NCI-H2107 treated with DMSO at 0.1 percent for 48 hours (cell line): ENCODE results near the gene SHH.

Experiments
- DNase-seq: peaks from one replicate; lab custom pipeline; 2025; ENCODE audit not compliant: unreplicated experiment; lab: John Stamatoyannopoulos, UW

SHH gene

GRCh38 chr7:155766966-155767916 lies 45.0 kb downstream of the SHH start:
- no peak for DNase-seq

- DNase-seq: no peak
Measured at GRCh38 chr7:155766386-155766785, 45.9 kb downstream of the SHH start.

- DNase-seq: no peak
Measured at GRCh38 chr7:155765458-155765857, 46.8 kb downstream of the SHH start.

GRCh38 chr7:155764438-155764793 lies 47.8 kb downstream of the SHH start:
- no peak for DNase-seq

- DNase-seq: no peak
Measured at GRCh38 chr7:155763691-155764437, 48.4 kb downstream of the SHH start.

GRCh38 chr7:155763122-155763521 lies 49.1 kb downstream of the SHH start:
- DNase-seq: no peak

- no peak for DNase-seq
Measured at GRCh38 chr7:155762655-155763054, 49.6 kb downstream of the SHH start.

GRCh38 chr7:155762036-155762435 lies 50.2 kb downstream of the SHH start:
- DNase-seq: no peak

- no peak for DNase-seq
Measured at GRCh38 chr7:155761162-155761561, 51.1 kb downstream of the SHH start.

GRCh38 chr7:155759740-155760430 lies 52.4 kb downstream of the SHH start:
- DNase-seq: no peak

- DNase-seq: no peak
Measured at GRCh38 chr7:155758348-155758747, 53.9 kb downstream of the SHH start.

- no peak for DNase-seq
Measured at GRCh38 chr7:155756322-155756721, 55.9 kb downstream of the SHH start.

- no peak for DNase-seq
Measured at GRCh38 chr7:155755026-155755425, 57.2 kb downstream of the SHH start.

GRCh38 chr7:155754165-155754564 lies 58.1 kb downstream of the SHH start:
- no peak for DNase-seq

- no peak for DNase-seq
Measured at GRCh38 chr7:155753446-155753965, 58.8 kb downstream of the SHH start.

GRCh38 chr7:155752756-155753445 lies 59.4 kb downstream of the SHH start:
- no peak for DNase-seq

GRCh38 chr7:155751409-155751808 lies 60.9 kb downstream of the SHH start:
- DNase-seq: no peak

- no peak for DNase-seq
Measured at GRCh38 chr7:155750255-155751125, 61.8 kb downstream of the SHH start.
